Stimulated activated CD8-positive, alpha-beta memory T cell treated with anti-CD3 and anti-CD28 coated beads, Interleukin-12 subunit alpha, Interleukin-12 subunit beta, amount 100 ng/mL, for 24 hours (primary cell): ENCODE results near the gene MAST4.
"Not testable (repeated sequence)": the region's sequence is repeated elsewhere in the genome, so short reads cannot be mapped to it uniquely, and the experiment has no call there.

Experiments
- DNase-seq: peaks from one replicate; pipeline ENCODE4 v3.0.0-alpha.2; 2020; ENCODE audit errors: extremely low read depth

MAST4 gene

GRCh38 chr5:66742896-66743247, 146.7 kb downstream of the MAST4 start:
- no peak for DNase-seq

GRCh38 chr5:66743344-66743743, 147.2 kb downstream of the MAST4 start:
- no peak for DNase-seq

GRCh38 chr5:66744040-66744439, 147.8 kb downstream of the MAST4 start:
- DNase-seq: no peak

GRCh38 chr5:66745297-66745696, 149.1 kb downstream of the MAST4 start:
- no peak for DNase-seq

- DNase-seq: no peak
Observed at GRCh38 chr5:66747607-66748006, 151.4 kb downstream of the MAST4 start.

GRCh38 chr5:66752668-66753067, 156.5 kb downstream of the MAST4 start:
- DNase-seq: not testable (repeated sequence)

GRCh38 chr5:66757219-66757833, 161.1 kb downstream of the MAST4 start:
- no peak for DNase-seq

GRCh38 chr5:66757834-66758371, 161.7 kb downstream of the MAST4 start:
- no peak for DNase-seq

- no peak for DNase-seq
Observed at GRCh38 chr5:66769030-66769733, 173.0 kb downstream of the MAST4 start.

GRCh38 chr5:66769839-66770617, 173.8 kb downstream of the MAST4 start:
- DNase-seq: no peak

GRCh38 chr5:66777868-66778267, 181.7 kb downstream of the MAST4 start:
- DNase-seq: no peak

- no peak for DNase-seq
Observed at GRCh38 chr5:66779528-66779927, 183.3 kb downstream of the MAST4 start.

- no peak for DNase-seq
Observed at GRCh38 chr5:66788556-66788955, 192.4 kb downstream of the MAST4 start.

GRCh38 chr5:66789434-66789833, 193.2 kb downstream of the MAST4 start:
- DNase-seq: no peak

GRCh38 chr5:66793049-66793448, 196.9 kb downstream of the MAST4 start:
- no peak for DNase-seq

GRCh38 chr5:66795682-66796081, 199.5 kb downstream of the MAST4 start:
- no peak for DNase-seq

- DNase-seq: no peak
Observed at GRCh38 chr5:66796305-66797292, 200.4 kb downstream of the MAST4 start.

- DNase-seq: no peak
Observed at GRCh38 chr5:66802941-66803340, 206.7 kb downstream of the MAST4 start.

- no peak for DNase-seq
Observed at GRCh38 chr5:66805514-66806430, 209.6 kb downstream of the MAST4 start.

GRCh38 chr5:66807743-66808142, 211.6 kb downstream of the MAST4 start:
- DNase-seq: no peak
